Lung (tissue), 12 donors: ENCODE measurements around the gene TRAK2. TPM values are rescaled to one million over a fixed set of nuclear protein-coding genes. Genes with fewer than 3 reads are reported as not detected.

Experiments
- ATAC-seq: fragments of 200-7000 bp; cut with Tn5 transposase; one replicate; pipeline ENCODE4 v1.9.1; 2020; ENCODE audit warnings: moderate number of reproducible peaks; ENCODE audit not compliant: insufficient read depth, low FRiP score
- DNase-seq, 3 donors: peaks; one replicate each; pipeline ENCODE4 v3.0.0-alpha.2; 2013 to 2017
- H3K27ac ChIP-seq, 2 donors: one replicate each; pipeline ENCODE4 v1.5.1; 2013; ENCODE audit warnings: mild to moderate bottlenecking in 2 of 2, moderate library complexity in 2 of 2, control low read depth in 1 of 2, inconsistent platforms in 1 of 2, low read depth in 1 of 2, low read length in 1 of 2
- H3K27me3 ChIP-seq, 3 donors: one replicate each; pipeline ENCODE4 v1.5.1; 2013; ENCODE audit warnings: low read length in 2 of 3; ENCODE audit not compliant: control insufficient read depth in 3 of 3, insufficient read depth in 3 of 3
- H3K36me3 ChIP-seq, 4 donors: one replicate each; pipeline ENCODE4 v1.5.1; 2013; ENCODE audit warnings: low read length in 4 of 4, mild to moderate bottlenecking in 1 of 4, moderate library complexity in 1 of 4; ENCODE audit not compliant: control insufficient read depth in 4 of 4, insufficient read depth in 4 of 4
- H3K4me1 ChIP-seq, 5 donors: one replicate each; pipeline ENCODE4 v1.5.1; 2013; ENCODE audit warnings: low read length in 5 of 5, mild to moderate bottlenecking in 2 of 5, moderate library complexity in 1 of 5; ENCODE audit not compliant: control insufficient read depth in 5 of 5, insufficient read depth in 5 of 5
- H3K4me3 ChIP-seq: one replicate; pipeline ENCODE4 v1.5.1; 2013; ENCODE audit warnings: mild to moderate bottlenecking, control low read depth, moderate library complexity
- H3K9ac ChIP-seq, 2 donors: one replicate each; pipeline ENCODE4 v1.5.1; 2013; ENCODE audit warnings: low read length in 2 of 2, control low read depth in 1 of 2; ENCODE audit not compliant: insufficient read depth in 1 of 2
- H3K9me3 ChIP-seq, 4 donors: one replicate each; pipeline ENCODE4 v1.5.1; 2013; ENCODE audit warnings: low read length in 3 of 4, mild to moderate bottlenecking in 1 of 4, moderate library complexity in 1 of 4; ENCODE audit not compliant: control insufficient read depth in 4 of 4, insufficient read depth in 3 of 4
- CTCF ChIP-seq: IDR thresholded peaks from 2 replicates; pipeline ENCODE4 v1.5.1; 2012; ENCODE audit warnings: mild to moderate bottlenecking; ENCODE audit errors: control extremely low read depth, extremely low read depth
- WGBS, 2 donors: extraction: QIAGEN DNeasy Blood & Tissue Kit; methylation state at CpG; one replicate each; pipeline ENCODE4 v1.1.7; 2013; 5-methylcytosine and 5-hydroxymethylcytosine counted together
- polyA plus RNA-seq, 2 donors: library from polyadenylated mRNA; stranded (reverse); fragments of 200-250 nt; gene quantifications; one replicate each; pipeline ENCODE4 v1.2.1, GENCODE V29; 2013
- total RNA-seq, 2 donors: library from RNA; depleted of rRNA in 1 of 2; stranded (reverse); fragments of >200 nt in 1 of 2; gene quantifications; one replicate each; pipeline ENCODE4 v1.2.1, GENCODE V29; 2014 to 2021
- donor health status: control.
- donor health status: control.
- donor health status: Bipolar disorder and iron deficiency.
- donor health status: healthy.
- donor health status: DM: yes; HTN: yes; CAD: no.

Gene TRAK2
- total and polyA plus RNA-seq, 4 donors = 13.1 to 62.7 (median 29.2) TPM

GRCh38 chr2:201425952-201426351 is 25.3 kb downstream of the TRAK2 start:
- Histone ChIP-seq H3K36me3 (peaks cover 0 to 2% (median under 1%) of the 10 kb centered on the region in 4 donors), H3K9ac (no peak overlapping the region), H3K4me1 (peaks cover 0 to 17% (median 0%) of the 10 kb centered on the region in 5 donors), H3K27ac (no peak overlapping the region), H3K4me3 (no peak overlapping the region), H3K9me3 (no peaks in the 10 kb centered on the region), H3K27me3 (no peaks in the 10 kb centered on the region)
- DNase-seq (no peak), ATAC-seq (no peak)
- TF ChIP-seq CTCF = no peak
- WGBS, 2 donors = 93 to 98% methylated on average over 9 of the region's 9 CpGs

- no peaks in the 10 kb centered on the region for H3K27me3 ChIP-seq
- H3K4me1 ChIP-seq = peaks cover 0 to 23% (median 0%) of the 10 kb centered on the region in 5 donors
- peak overlapping the region in 1 of 2 donors; percentile 45 for H3K27ac ChIP-seq
- H3K4me3 ChIP-seq = no peak overlapping the region
- no peak for DNase-seq
- H3K9ac ChIP-seq = no peak overlapping the region
- H3K36me3 ChIP-seq = peaks cover 2 to 8% (median 4%) of the 10 kb centered on the region in 4 donors
- no peak for ATAC-seq
- 68 to 77% methylated on average over 3 of the region's 3 CpGs for WGBS, 2 donors
- no peaks in the 10 kb centered on the region for H3K9me3 ChIP-seq
- TF ChIP-seq CTCF = no peak
Measured at GRCh38 chr2:201420442-201421113, 30.7 kb downstream of the TRAK2 start.

- no peak for TF ChIP-seq CTCF
- Histone ChIP-seq H3K36me3 (peaks cover 2 to 8% (median 4%) of the 10 kb centered on the region in 4 donors), H3K27ac (peak overlapping the region; percentile 15 to 45), H3K4me3 (no peak overlapping the region), H3K9ac (no peak overlapping the region), H3K27me3 (no peaks in the 10 kb centered on the region), H3K9me3 (no peaks in the 10 kb centered on the region), H3K4me1 (peaks cover 0 to 24% (median 0%) of the 10 kb centered on the region in 5 donors)
- 84 to 89% methylated on average over 4 of the region's 4 CpGs for WGBS, 2 donors
- no peak for ATAC-seq
- DNase-seq = no peak
Measured at GRCh38 chr2:201419986-201420385, 31.3 kb downstream of the TRAK2 start.
